Left colon (tissue), 2 donors: ENCODE measurements around the gene CMTM4. TPM values are rescaled to one million over a fixed set of nuclear protein-coding genes. Genes with fewer than 3 reads are reported as not detected.

Source experiments
- ATAC-seq: fragments of 200-7000 bp; cut with Tn5 transposase; one replicate; pipeline ENCODE4 v1.9.1; 2020; ENCODE audit warnings: mild to moderate bottlenecking, moderate library complexity
- DNase-seq, 2 donors: peaks; one replicate each; pipeline ENCODE4 v3.0.0-alpha.2; 2020
- intact Hi-C, 2 donors: fragments of 100-400 bp; cut with DNase I in 1 of 2; cut with micrococcal nuclease in 1 of 2; formaldehyde crosslinking; loops; one replicate each; pipeline versions ENCODE4 v1.11.2 to v1.14.0; 2022; cut with DNase I, micrococcal nuclease
- long read RNA-seq: library from polyadenylated mRNA; unstranded; transcript quantifications from one replicate; pipeline ENCODE4 v2.0.0, GENCODE V29; 2021
- total RNA-seq, 2 donors: library from RNA; stranded (reverse); fragmentation: NEBNext Ultra II Directional; extraction: Animal tissue kit (Norgen Biotek cat#: 25700); gene quantifications; one replicate each; pipeline ENCODE4 v1.2.1, GENCODE V29; 2021
- donor health status: DM: no; HTN: no; CAD: no.
- donor health status: DM: yes; HTN: yes; CAD: no.

Gene CMTM4
- 100 to 1,000 TPM; 168 to 172 TPM for total RNA-seq
- long read RNA-seq, full-length matches to known transcripts = 47 of 53 reads
- long read RNA-seq, partial matches to known transcripts = 0 of 53 reads
- long read RNA-seq, other reads (novel, unspliced or antisense) = 6 of 53 reads

GRCh38 chr16:66696669-66697630, at the start of gene CMTM4:
CMTM4 (minus strand) TSS chr16:66696743; CDS start chr16:66696525, 218 bp downstream.
- DNase-seq = peak; percentile 83 to 86
- intact Hi-C loops = no loop called here
- peak; percentile 79 for ATAC-seq

- ATAC-seq (no peak), DNase-seq (no peak)
- intact Hi-C loops = no loop called here
Observed at GRCh38 chr16:66746048-66746447, 49.5 kb upstream of the CMTM4 start.

GRCh38 chr16:66741950-66742808, 45.6 kb upstream of the CMTM4 start:
- intact Hi-C loops = no loop called here
- ATAC-seq = no peak
- DNase-seq = no peak

GRCh38 chr16:66741169-66741900, 44.8 kb upstream of the CMTM4 start:
- intact Hi-C loops = no loop called here
- ATAC-seq (peak; percentile 85), DNase-seq (peak; percentile 87 to 92)

GRCh38 chr16:66740533-66740932, 44.0 kb upstream of the CMTM4 start:
- intact Hi-C loops = no loop called here

GRCh38 chr16:66740010-66740409, 43.5 kb upstream of the CMTM4 start:
- ATAC-seq = peak; percentile 30
- DNase-seq = peak in 1 of 2 donors; percentile 32
- intact Hi-C loops = no loop called here

More at GRCh38 chr16:66740533-66740932, 44.0 kb upstream of the CMTM4 start:
- DNase-seq (peak; percentile 55 to 76), ATAC-seq (peak; percentile 92)

GRCh38 chr16:66735891-66736290, 39.3 kb upstream of the CMTM4 start:
- intact Hi-C loops = loop anchor here in 1 of 2 donors (10.0 kb wide), 1 partner anchor 81 kb away; no protein-coding TSS in a partner anchor
- DNase-seq (no peak), ATAC-seq (no peak)

GRCh38 chr16:66731101-66731500, 34.6 kb upstream of the CMTM4 start:
- DNase-seq (no peak), ATAC-seq (no peak)
- intact Hi-C loops = loop anchor here in 1 of 2 donors (10.0 kb wide), 1 partner anchor 76 kb away; no protein-coding TSS in a partner anchor

- DNase-seq (no peak), ATAC-seq (no peak)
- intact Hi-C loops = loop anchor here in 1 of 2 donors (10.0 kb wide), 1 partner anchor 136 kb away; no protein-coding TSS in a partner anchor
Observed at GRCh38 chr16:66728804-66729203, 32.3 kb upstream of the CMTM4 start.

- DNase-seq (peak in 1 of 2 donors; percentile 41), ATAC-seq (peak; percentile 84)
- intact Hi-C loops = loop anchor here in 1 of 2 donors (10.0 kb wide), 1 partner anchor 137 kb away; no protein-coding TSS in a partner anchor
Observed at GRCh38 chr16:66728117-66728787, 31.7 kb upstream of the CMTM4 start.

- intact Hi-C loops = loop anchor here in 1 of 2 donors (10.0 kb wide), 1 partner anchor 144 kb away; no protein-coding TSS in a partner anchor
- DNase-seq = no peak
- ATAC-seq = no peak
Observed at GRCh38 chr16:66720766-66721165, 24.2 kb upstream of the CMTM4 start.

- ATAC-seq = no peak
- DNase-seq = no peak
- intact Hi-C loops = no loop called here
Observed at GRCh38 chr16:66719246-66719645, 22.7 kb upstream of the CMTM4 start.

GRCh38 chr16:66717776-66718175, 21.2 kb upstream of the CMTM4 start:
- intact Hi-C loops = no loop called here
- ATAC-seq (no peak), DNase-seq (no peak)

- peak; percentile 71 for ATAC-seq
- DNase-seq = peak; percentile 47 to 66
- intact Hi-C loops = no loop called here
Observed at GRCh38 chr16:66717112-66717675, 20.7 kb upstream of the CMTM4 start.

GRCh38 chr16:66714654-66715307, 18.2 kb upstream of the CMTM4 start:
- intact Hi-C loops = no loop called here
- ATAC-seq (peak; percentile 87), DNase-seq (peak in 1 of 2 donors; percentile 39)

GRCh38 chr16:66714062-66714461, 17.5 kb upstream of the CMTM4 start:
- DNase-seq = no peak
- intact Hi-C loops = no loop called here
- ATAC-seq = no peak

- no peak for ATAC-seq
- DNase-seq = no peak
- intact Hi-C loops = no loop called here
Observed at GRCh38 chr16:66713076-66713475, 16.5 kb upstream of the CMTM4 start.
